OCI-LY7 (cell line): ENCODE data around the gene SRCIN1.

ENCODE experiments used
- EZH2phosphoT487 ChIP-seq: fragments of 200-600 bp; sonication (generic); IDR thresholded peaks from 2 replicates; pipeline ENCODE4 v1.6.1; 2018; ENCODE audit warnings: low read depth, borderline replicate concordance, mild to moderate bottlenecking, mixed run types, antibody characterized with exemption, low read length, moderate library complexity, mixed read lengths
- TF ChIP-seq, protein P1 (sequence below): fragments of 200-600 bp; sonication (generic); conservative IDR thresholded peaks from 2 replicates; pipeline ENCODE4 v1.5.1; 2014; ENCODE audit warnings: mild to moderate bottlenecking, antibody characterized with exemption, low read length, moderate library complexity, mixed read lengths

DNA sequence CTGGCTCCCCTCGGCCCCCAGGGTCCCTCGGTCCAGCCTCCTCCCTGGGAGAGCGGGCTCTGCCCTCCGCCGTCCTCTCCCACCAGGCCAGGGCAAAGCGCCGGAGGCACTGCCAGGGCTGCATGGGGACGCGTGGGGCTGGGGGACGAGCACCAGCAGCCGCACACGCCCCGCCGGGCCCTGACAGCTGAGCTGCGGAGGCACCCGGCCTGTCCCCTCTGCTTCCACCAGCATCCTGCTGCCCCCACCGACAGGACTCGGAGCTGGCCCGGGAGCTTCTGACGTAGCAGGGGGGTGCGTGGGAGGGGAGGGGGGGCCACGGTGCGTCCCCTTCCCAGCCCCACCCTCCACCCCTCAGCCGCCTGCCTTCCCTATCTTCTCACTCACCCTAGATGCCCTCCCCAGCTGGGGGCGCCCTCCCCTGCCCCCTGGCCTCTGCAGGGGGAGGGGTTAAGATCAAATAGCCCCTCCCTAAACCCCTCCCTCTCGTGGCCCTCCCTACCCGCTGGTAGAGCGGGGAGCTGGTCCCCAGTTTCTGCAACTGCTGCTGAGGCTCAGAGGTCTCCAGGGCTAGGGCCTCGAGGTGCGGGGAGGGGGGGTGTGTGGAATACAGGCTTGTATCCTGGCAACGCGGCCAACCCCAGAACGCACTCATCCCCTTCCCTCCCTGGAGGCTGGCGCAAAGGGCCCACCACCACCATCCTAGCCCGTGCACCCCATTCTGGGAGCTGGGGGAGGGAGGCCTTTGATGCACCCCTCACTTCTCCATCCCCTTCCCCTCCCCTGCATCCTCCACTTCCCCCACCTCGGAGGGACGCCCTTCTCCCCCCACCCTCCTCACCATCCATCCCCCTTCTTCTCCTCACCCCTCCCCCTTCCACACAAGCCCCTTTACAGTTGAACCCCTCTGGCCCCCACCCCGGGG is 1.0 kb downstream of the SRCIN1 start:
- TF ChIP-seq, protein P1, sequence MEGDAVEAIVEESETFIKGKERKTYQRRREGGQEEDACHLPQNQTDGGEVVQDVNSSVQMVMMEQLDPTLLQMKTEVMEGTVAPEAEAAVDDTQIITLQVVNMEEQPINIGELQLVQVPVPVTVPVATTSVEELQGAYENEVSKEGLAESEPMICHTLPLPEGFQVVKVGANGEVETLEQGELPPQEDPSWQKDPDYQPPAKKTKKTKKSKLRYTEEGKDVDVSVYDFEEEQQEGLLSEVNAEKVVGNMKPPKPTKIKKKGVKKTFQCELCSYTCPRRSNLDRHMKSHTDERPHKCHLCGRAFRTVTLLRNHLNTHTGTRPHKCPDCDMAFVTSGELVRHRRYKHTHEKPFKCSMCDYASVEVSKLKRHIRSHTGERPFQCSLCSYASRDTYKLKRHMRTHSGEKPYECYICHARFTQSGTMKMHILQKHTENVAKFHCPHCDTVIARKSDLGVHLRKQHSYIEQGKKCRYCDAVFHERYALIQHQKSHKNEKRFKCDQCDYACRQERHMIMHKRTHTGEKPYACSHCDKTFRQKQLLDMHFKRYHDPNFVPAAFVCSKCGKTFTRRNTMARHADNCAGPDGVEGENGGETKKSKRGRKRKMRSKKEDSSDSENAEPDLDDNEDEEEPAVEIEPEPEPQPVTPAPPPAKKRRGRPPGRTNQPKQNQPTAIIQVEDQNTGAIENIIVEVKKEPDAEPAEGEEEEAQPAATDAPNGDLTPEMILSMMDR, result peak; percentile 61
- no peak for TF ChIP-seq EZH2phosphoT487
